HG03457 (cell line): ENCODE measurements around the gene SUMF2.
A peak's percentile ranks its signal among the peaks of the same experiment; 100 is the strongest.
"Not testable (repeated sequence)": the region's sequence is repeated elsewhere in the genome, so short reads cannot be mapped to it uniquely, and the experiment has no call there.

Experiments used
- ATAC-seq: cut with Tn5 transposase; IDR thresholded peaks from one replicate; pipeline ENCODE4 v1.9.1; 2021; ENCODE audit warnings: moderate number of reproducible peaks; ENCODE audit not compliant: unreplicated experiment

SUMF2 gene

GRCh38 chr7:56063882-56064625, at the start of gene SUMF2:
Gene SUMF2, plus strand, starts transcription at chr7:56064286. Its CDS starts 26 bp downstream, at chr7:56064312.
- peak; percentile 76 for ATAC-seq

- ATAC-seq: not testable (repeated sequence)
These were observed 47.1 kb upstream of the SUMF2 start for GRCh38 chr7:56017015-56017414.

- no peak for ATAC-seq
These were observed 44.6 kb upstream of the SUMF2 start for GRCh38 chr7:56019501-56019900.

- ATAC-seq: no peak
These were observed 40.6 kb upstream of the SUMF2 start for GRCh38 chr7:56023500-56023899.

- no peak for ATAC-seq
These were observed 37.5 kb upstream of the SUMF2 start for GRCh38 chr7:56026538-56026937.

GRCh38 chr7:56028942-56029630, 35.0 kb upstream of the SUMF2 start:
- no peak for ATAC-seq

- no peak for ATAC-seq
These were observed 33.7 kb upstream of the SUMF2 start for GRCh38 chr7:56030340-56030739.

- ATAC-seq: not testable (repeated sequence)
These were observed 32.5 kb upstream of the SUMF2 start for GRCh38 chr7:56031556-56031955.

- not testable (repeated sequence) for ATAC-seq
These were observed 31.5 kb upstream of the SUMF2 start for GRCh38 chr7:56032578-56032977.

GRCh38 chr7:56033671-56034432, 30.2 kb upstream of the SUMF2 start:
- peak; percentile 97 for ATAC-seq

- no peak for ATAC-seq
These were observed 23.4 kb upstream of the SUMF2 start for GRCh38 chr7:56040730-56041129.

GRCh38 chr7:56045758-56046157, 18.3 kb upstream of the SUMF2 start:
- not testable (repeated sequence) for ATAC-seq

GRCh38 chr7:56046721-56047445, 17.2 kb upstream of the SUMF2 start:
- ATAC-seq: no peak

GRCh38 chr7:56047446-56048116, 16.5 kb upstream of the SUMF2 start:
- not testable (repeated sequence) for ATAC-seq

GRCh38 chr7:56048245-56048644, 15.8 kb upstream of the SUMF2 start:
- ATAC-seq: no peak

GRCh38 chr7:56048763-56049162, 15.3 kb upstream of the SUMF2 start:
- ATAC-seq: not testable (repeated sequence)

- ATAC-seq: no peak
These were observed 13.1 kb upstream of the SUMF2 start for GRCh38 chr7:56051053-56051338.

- peak; percentile 96 for ATAC-seq
These were observed 12.5 kb upstream of the SUMF2 start, which contains the start of the genes CCT6A and PSPH for GRCh38 chr7:56051339-56052191. Gene CCT6A, plus strand, starts transcription at chr7:56051765. Its CDS starts 84 bp downstream, at chr7:56051849. Gene PSPH, minus strand, starts transcription at chr7:56051444. Its CDS starts 30,232 bp downstream, at chr7:56021212.

- no peak for ATAC-seq
These were observed 10.7 kb upstream of the SUMF2 start for GRCh38 chr7:56053379-56053778.
